ENCODE measurements around the gene IGF2R. TPM values are rescaled to one million over a fixed set of nuclear protein-coding genes. Genes with fewer than 3 reads are reported as not detected.

IGF2R gene
- total and polyA plus RNA-seq, 2 donors from 2014 or later = 23.7 to 88.6 TPM

DNA sequence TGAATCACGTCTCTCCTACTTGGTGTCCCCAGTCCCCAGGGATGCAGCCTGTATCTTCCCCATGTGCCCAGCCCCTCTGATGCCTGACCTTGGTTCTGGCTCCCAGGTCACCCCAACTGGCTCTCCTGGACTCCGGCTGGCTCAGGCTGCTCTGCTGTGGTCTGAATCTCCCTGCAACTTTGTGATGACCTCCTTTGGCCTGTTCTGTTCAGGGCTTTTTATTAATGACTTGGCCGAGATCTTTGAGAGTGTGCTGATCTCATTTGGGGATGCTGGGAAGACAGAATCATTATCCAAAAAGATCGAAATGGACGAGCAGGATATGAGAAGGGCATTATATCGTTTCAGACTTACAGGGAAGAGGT lies 67.4 kb downstream of the IGF2R start:
- Histone ChIP-seq H3K4me1 (ENCODE audit: control insufficient read depth in 2 of 3, insufficient read depth in 2 of 3, low read depth in 1 of 3, low read length in 3 of 3) (peaks cover 0 to 1% (median 0%) of the 10 kb centered on the region in 3 donors), H3K27ac (ENCODE audit: low read depth in 2 of 2, low read length in 2 of 2) (no peak overlapping the region), H3K4me3 (ENCODE audit: low read length in 3 of 3) (no peak overlapping the region), H3K27me3 (ENCODE audit: control insufficient read depth, insufficient read depth, low read length) (no peaks in the 10 kb centered on the region), H3K9me3 (ENCODE audit: control insufficient read depth in 2 of 3, insufficient read depth in 1 of 3, low read length in 3 of 3) (no peaks in the 10 kb centered on the region), H3K36me3 (ENCODE audit: control insufficient read depth in 2 of 3, insufficient read depth in 3 of 3, low read length in 3 of 3) (peaks cover 2 to 42% (median 23%) of the 10 kb centered on the region in 3 donors), H3K9ac (ENCODE audit: low read length in 3 of 3) (no peak overlapping the region)
- FAIRE-seq (no peak), DNase-seq (no peak)
- intact Hi-C loops (cut with DNase I) = no loop called here
- TF ChIP-seq, protein P1, sequence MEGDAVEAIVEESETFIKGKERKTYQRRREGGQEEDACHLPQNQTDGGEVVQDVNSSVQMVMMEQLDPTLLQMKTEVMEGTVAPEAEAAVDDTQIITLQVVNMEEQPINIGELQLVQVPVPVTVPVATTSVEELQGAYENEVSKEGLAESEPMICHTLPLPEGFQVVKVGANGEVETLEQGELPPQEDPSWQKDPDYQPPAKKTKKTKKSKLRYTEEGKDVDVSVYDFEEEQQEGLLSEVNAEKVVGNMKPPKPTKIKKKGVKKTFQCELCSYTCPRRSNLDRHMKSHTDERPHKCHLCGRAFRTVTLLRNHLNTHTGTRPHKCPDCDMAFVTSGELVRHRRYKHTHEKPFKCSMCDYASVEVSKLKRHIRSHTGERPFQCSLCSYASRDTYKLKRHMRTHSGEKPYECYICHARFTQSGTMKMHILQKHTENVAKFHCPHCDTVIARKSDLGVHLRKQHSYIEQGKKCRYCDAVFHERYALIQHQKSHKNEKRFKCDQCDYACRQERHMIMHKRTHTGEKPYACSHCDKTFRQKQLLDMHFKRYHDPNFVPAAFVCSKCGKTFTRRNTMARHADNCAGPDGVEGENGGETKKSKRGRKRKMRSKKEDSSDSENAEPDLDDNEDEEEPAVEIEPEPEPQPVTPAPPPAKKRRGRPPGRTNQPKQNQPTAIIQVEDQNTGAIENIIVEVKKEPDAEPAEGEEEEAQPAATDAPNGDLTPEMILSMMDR (IDR thresholded peaks at IDR 0.05; ENCODE audit: borderline replicate concordance, extremely low read depth, insufficient read depth) = no peak

DNA sequence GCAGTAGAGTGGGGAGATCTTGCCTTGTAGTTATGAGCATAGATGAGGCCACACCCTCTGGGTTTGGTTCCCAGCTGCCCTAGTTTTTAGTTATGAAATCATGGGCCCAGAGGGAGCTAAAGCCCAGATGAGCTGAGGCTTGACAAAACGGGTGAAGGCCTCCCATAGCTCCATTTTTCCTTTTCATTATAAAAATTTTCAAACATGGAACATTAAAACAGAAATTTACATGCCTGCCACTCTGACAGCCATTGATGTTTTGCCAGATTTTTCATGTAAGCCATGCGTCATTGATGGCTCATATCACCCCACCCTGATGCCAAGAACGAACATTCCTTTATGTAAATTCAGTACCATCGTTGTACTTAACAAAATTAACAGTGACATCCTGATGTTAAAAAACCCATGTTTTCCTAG lies 67.9 kb downstream of the IGF2R start:
- TF ChIP-seq, protein P1 (IDR thresholded peaks at IDR 0.05; ENCODE audit: borderline replicate concordance, extremely low read depth, insufficient read depth) = no peak
- intact Hi-C loops (cut with DNase I) = no loop called here
- no peak for DNase-seq
- H3K4me1 ChIP-seq (ENCODE audit: control insufficient read depth in 2 of 3, insufficient read depth in 2 of 3, low read depth in 1 of 3, low read length in 3 of 3) = peaks cover 0 to 6% (median 0%) of the 10 kb centered on the region in 3 donors
- no peak overlapping the region for H3K4me3 ChIP-seq (ENCODE audit: low read length in 3 of 3)
- FAIRE-seq = no peak
- no peak overlapping the region for H3K9ac ChIP-seq (ENCODE audit: low read length in 3 of 3)
- H3K27me3 ChIP-seq (ENCODE audit: control insufficient read depth, insufficient read depth, low read length) = no peaks in the 10 kb centered on the region
- H3K9me3 ChIP-seq (ENCODE audit: control insufficient read depth in 2 of 3, insufficient read depth in 1 of 3, low read length in 3 of 3) = no peaks in the 10 kb centered on the region
- peaks cover 2 to 40% (median 21%) of the 10 kb centered on the region in 3 donors for H3K36me3 ChIP-seq (ENCODE audit: control insufficient read depth in 2 of 3, insufficient read depth in 3 of 3, low read length in 3 of 3)
- no peak overlapping the region for H3K27ac ChIP-seq (ENCODE audit: low read depth in 2 of 2, low read length in 2 of 2)

DNA sequence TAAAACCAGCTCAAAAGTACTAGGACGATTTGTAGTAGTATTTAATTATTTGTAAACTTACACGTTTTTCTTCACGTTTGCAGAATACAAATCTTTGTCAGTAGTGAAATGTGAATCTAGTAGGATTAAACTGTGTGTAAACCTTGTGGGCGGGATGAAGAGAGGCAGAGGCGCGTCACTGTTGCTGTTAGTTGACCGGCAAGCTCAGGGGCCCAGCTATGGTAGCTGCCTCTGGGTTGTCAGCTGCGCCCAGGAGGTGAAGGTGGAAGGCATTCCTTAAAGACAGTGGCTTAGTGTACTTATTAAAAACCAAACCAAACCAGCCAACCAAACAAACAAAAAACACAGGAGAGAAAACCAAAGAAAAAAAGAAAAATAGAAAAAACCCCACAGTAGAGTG lies 69.6 kb downstream of the IGF2R start:
- no peaks in the 10 kb centered on the region for H3K27me3 ChIP-seq (ENCODE audit: control insufficient read depth, insufficient read depth, low read length)
- peaks cover 2 to 40% (median 21%) of the 10 kb centered on the region in 3 donors for H3K36me3 ChIP-seq (ENCODE audit: control insufficient read depth in 2 of 3, insufficient read depth in 3 of 3, low read length in 3 of 3)
- peaks cover 0 to 15% (median 9%) of the 10 kb centered on the region in 3 donors for H3K4me1 ChIP-seq (ENCODE audit: control insufficient read depth in 2 of 3, insufficient read depth in 2 of 3, low read depth in 1 of 3, low read length in 3 of 3)
- no peak for FAIRE-seq
- H3K27ac ChIP-seq (ENCODE audit: low read depth in 2 of 2, low read length in 2 of 2) = no peak overlapping the region
- intact Hi-C loops (cut with DNase I) = no loop called here
- no peaks in the 10 kb centered on the region for H3K9me3 ChIP-seq (ENCODE audit: control insufficient read depth in 2 of 3, insufficient read depth in 1 of 3, low read length in 3 of 3)
- H3K4me3 ChIP-seq (ENCODE audit: low read length in 3 of 3) = no peak overlapping the region
- H3K9ac ChIP-seq (ENCODE audit: low read length in 3 of 3) = no peak overlapping the region
- no peak for DNase-seq
- TF ChIP-seq, protein P1 (IDR thresholded peaks at IDR 0.05; ENCODE audit: borderline replicate concordance, extremely low read depth, insufficient read depth) = no peak

DNA sequence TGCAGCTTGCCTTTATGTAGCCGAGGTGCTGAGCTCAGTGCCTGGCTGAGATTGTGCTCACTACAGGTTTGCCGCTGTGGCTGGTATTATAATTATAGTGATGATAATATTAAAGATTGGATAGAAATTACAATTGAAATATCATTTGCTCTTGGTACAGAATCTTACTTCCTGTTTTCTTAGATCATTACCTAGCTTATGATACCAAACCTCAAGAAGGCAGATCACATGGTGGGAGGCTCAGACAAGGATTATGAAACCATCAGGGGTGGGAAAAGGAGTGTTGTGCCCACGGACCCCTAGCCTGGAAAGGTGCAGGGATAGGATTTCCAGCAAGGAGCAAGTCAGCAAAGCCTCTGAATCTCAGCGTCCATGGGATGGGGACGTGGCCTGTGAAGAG lies 70.6 kb downstream of the IGF2R start:
- no peak overlapping the region for H3K4me3 ChIP-seq (ENCODE audit: low read length in 3 of 3)
- no peaks in the 10 kb centered on the region for H3K9me3 ChIP-seq (ENCODE audit: control insufficient read depth in 2 of 3, insufficient read depth in 1 of 3, low read length in 3 of 3)
- H3K27me3 ChIP-seq (ENCODE audit: control insufficient read depth, insufficient read depth, low read length) = no peaks in the 10 kb centered on the region
- no peak overlapping the region for H3K27ac ChIP-seq (ENCODE audit: low read depth in 2 of 2, low read length in 2 of 2)
- intact Hi-C loops (cut with DNase I) = no loop called here
- peaks cover 0 to 18% (median 9%) of the 10 kb centered on the region in 3 donors for H3K4me1 ChIP-seq (ENCODE audit: control insufficient read depth in 2 of 3, insufficient read depth in 2 of 3, low read depth in 1 of 3, low read length in 3 of 3)
- no peak overlapping the region for H3K9ac ChIP-seq (ENCODE audit: low read length in 3 of 3)
- no peak for DNase-seq
- no peak for FAIRE-seq
- TF ChIP-seq, protein P1 (IDR thresholded peaks at IDR 0.05; ENCODE audit: borderline replicate concordance, extremely low read depth, insufficient read depth) = no peak
- peaks cover 7 to 45% (median 26%) of the 10 kb centered on the region in 3 donors for H3K36me3 ChIP-seq (ENCODE audit: control insufficient read depth in 2 of 3, insufficient read depth in 3 of 3, low read length in 3 of 3)

Data from kidney (tissue), 14 donors.